GM12892 (cell line): ENCODE data around the gene BACH1.

ENCODE experiments used
- POLR2A ChIP-seq: IDR thresholded peaks from 2 replicates; pipeline ENCODE4 v1.6.1; 2011; ENCODE audit warnings: low read depth, low read length, control low read depth
- TAF1 ChIP-seq: IDR thresholded peaks from 2 replicates; pipeline ENCODE4 v1.6.1; 2011; ENCODE audit warnings: low read depth, mild to moderate bottlenecking, control low read depth, low read length, borderline replicate concordance

GRCh38 chr21:29326914-29327554, 28.3 kb downstream of the BACH1 start:
- TF ChIP-seq TAF1 (no peak), POLR2A (no peak)
